K562 (cell line): ENCODE data around the gene ONECUT1. TPM values are rescaled to one million over a fixed set of nuclear protein-coding genes. Genes with fewer than 3 reads are reported as not detected.

ENCODE experiments used
- CHD7 ChIP-seq: fragments of 200-600 bp; sonication (generic); IDR thresholded peaks from one replicate; pipeline ENCODE4 v1.6.1; 2012; ENCODE audit warnings: mild to moderate bottlenecking, low read depth, low read length, inconsistent platforms
- MTA1 ChIP-seq: fragments of 450-650 bp; IDR thresholded peaks from 2 replicates; pipeline ENCODE4 v1.6.1; 2017; ENCODE audit warnings: borderline replicate concordance
- SMARCE1 ChIP-seq: fragments of 450-650 bp; IDR thresholded peaks from 2 replicates; pipeline ENCODE4 v1.7.1; 2016; ENCODE audit warnings: mild to moderate bottlenecking
- polyA plus RNA-seq, 8 experiments: library from polyadenylated mRNA; depleted of rRNA in 4 of 8; stranded (reverse) in 5 of 8; unstranded in 3 of 8; fragments of >200 nt; fragmentation: Nextera tagmentation in 2 of 8; fragmentation: Illumina TruSeq in 1 of 8; extraction: Ambion mirVana in 2 of 8; extraction: Trizol in 1 of 8; gene quantifications; 2 replicates each; pipeline versions ENCODE4 v1.2.1 to v1.2.3, GENCODE V29; 2011 to 2014; ENCODE audit warnings: inconsistent platforms in 1 of 8, missing spikeins in 1 of 8
- total RNA-seq, 7 experiments: library from RNA; depleted of rRNA in 6 of 7; stranded (reverse); fragments of >200 nt in 6 of 7; fragmentation: Illumina TruSeq in 2 of 7; extraction: Trizol in 2 of 7; gene quantifications; 2 replicates each; pipeline versions ENCODE4 v1.2.1 to v1.2.3, GENCODE V29; 2011 to 2021; ENCODE audit warnings: low replicate concordance in 1 of 7

ONECUT1 gene
- total and polyA plus RNA-seq, 9 of the 15 experiments (the other 6 are each of a cell fraction or from before 2014, with no cell fraction given): not detected

DNA sequence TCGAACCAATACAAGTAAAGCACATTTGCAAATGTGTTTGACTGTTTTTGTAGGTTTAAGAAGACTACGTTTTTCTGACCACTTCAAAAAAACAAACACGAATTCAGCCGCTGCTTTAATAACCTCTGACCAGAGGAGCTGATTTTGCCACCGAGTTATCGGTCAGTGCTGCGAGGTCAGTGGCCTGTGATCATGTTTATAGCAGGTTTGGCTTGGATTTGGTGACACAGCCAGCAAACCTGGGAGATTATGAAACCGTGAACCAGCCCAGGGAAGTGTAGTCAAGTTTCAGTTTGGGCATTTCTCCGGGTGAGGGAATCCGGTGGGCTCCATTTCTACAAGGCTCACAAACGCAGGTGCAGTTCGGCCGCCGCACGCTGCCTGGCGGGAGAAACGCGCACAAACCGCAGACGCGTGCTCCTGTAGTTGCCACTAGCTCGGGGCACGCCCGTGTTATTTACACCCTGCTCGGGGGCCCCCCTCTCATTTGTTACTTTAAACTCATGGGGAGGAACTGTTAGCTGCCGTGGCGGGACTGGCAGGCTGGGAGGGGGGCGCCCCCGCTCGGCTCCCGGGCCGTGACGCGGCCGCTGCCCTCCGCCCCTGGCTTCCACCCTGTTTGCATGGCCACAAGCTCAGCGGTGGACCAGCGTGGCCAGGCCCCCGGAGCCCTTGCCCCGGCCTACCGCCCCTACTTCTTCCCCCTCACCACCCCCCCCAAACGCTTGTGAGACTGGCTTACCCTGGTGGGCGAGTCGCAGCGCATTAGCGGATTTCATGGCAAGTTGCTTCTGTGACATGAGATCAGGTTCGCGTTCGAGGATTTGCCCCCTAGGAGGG, 13.6 kb upstream of the ONECUT1 start (continued):
- TF ChIP-seq CHD7: no peak
- TF ChIP-seq MTA1: no peak
- TF ChIP-seq SMARCE1: no peak
- TF ChIP-seq, all 486 proteins: peak for 0
